ENCODE data around the gene TNNI3K. TPM values are rescaled to one million over a fixed set of nuclear protein-coding genes. Genes with fewer than 3 reads are reported as not detected.

The TNNI3K gene
- total RNA-seq, 1 experiment from 2014 or later: 0.49 TPM

DNA sequence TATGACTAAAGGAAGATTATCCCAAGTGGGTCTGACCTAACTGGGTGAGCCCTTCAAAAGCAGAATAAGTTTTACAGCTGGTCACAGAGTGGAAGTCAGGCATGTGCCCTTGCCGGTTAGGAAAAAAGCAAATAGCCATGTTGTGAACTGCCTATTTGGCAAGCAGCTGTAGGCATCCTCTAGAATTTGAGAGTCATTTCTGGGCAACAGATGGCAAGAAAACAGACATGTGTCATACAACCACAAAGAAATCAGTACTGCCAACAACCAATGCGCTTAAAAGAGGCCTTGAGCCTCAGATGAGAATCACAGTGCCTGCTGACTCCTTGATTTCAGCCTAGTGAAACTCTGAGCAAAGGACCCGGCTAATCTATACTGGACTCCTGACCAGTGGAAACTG lies 250.4 kb downstream of the TNNI3K start:
- TF ChIP-seq FOSL1 (IDR thresholded peaks at IDR 0.05; ENCODE audit: low read depth): no peak
- no peak for TF ChIP-seq CEBPB (IDR thresholded peaks at IDR 0.05; ENCODE audit: low read depth)
- no peak for TF ChIP-seq EGR1 (IDR thresholded peaks at IDR 0.05; ENCODE audit: low read depth)
- TF ChIP-seq EZH2phosphoT487 (IDR thresholded peaks at IDR 0.05; ENCODE audit: borderline replicate concordance): no peak
- TF ChIP-seq, protein P1, sequence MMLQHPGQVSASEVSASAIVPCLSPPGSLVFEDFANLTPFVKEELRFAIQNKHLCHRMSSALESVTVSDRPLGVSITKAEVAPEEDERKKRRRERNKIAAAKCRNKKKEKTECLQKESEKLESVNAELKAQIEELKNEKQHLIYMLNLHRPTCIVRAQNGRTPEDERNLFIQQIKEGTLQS (IDR thresholded peaks at IDR 0.05): no peak
- TF ChIP-seq, protein P2, sequence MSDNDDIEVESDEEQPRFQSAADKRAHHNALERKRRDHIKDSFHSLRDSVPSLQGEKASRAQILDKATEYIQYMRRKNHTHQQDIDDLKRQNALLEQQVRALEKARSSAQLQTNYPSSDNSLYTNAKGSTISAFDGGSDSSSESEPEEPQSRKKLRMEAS (IDR thresholded peaks at IDR 0.05): no peak
- no peak for TF ChIP-seq YY1 (IDR thresholded peaks at IDR 0.05; ENCODE audit: extremely low read depth, insufficient replicate concordance, low read depth, low read length)
- no peak for TF ChIP-seq POLR2A (IDR thresholded peaks at IDR 0.05; ENCODE audit: borderline replicate concordance, extremely low read depth, insufficient read depth, insufficient read length)
- no peak for TF ChIP-seq POLR2AphosphoS5 (IDR thresholded peaks at IDR 0.05; ENCODE audit: low read depth, low read length)
- TF ChIP-seq, protein P3, sequence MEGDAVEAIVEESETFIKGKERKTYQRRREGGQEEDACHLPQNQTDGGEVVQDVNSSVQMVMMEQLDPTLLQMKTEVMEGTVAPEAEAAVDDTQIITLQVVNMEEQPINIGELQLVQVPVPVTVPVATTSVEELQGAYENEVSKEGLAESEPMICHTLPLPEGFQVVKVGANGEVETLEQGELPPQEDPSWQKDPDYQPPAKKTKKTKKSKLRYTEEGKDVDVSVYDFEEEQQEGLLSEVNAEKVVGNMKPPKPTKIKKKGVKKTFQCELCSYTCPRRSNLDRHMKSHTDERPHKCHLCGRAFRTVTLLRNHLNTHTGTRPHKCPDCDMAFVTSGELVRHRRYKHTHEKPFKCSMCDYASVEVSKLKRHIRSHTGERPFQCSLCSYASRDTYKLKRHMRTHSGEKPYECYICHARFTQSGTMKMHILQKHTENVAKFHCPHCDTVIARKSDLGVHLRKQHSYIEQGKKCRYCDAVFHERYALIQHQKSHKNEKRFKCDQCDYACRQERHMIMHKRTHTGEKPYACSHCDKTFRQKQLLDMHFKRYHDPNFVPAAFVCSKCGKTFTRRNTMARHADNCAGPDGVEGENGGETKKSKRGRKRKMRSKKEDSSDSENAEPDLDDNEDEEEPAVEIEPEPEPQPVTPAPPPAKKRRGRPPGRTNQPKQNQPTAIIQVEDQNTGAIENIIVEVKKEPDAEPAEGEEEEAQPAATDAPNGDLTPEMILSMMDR (IDR thresholded peaks at IDR 0.05 in 2 of 3, conservative IDR thresholded peaks at IDR 0.05 in 1 of 3; ENCODE audit: borderline replicate concordance in 1 of 3, insufficient read depth in 1 of 3, low read depth in 2 of 3, low read length in 2 of 3): no peak
- no peak for TF ChIP-seq SRF (IDR thresholded peaks at IDR 0.05; ENCODE audit: low read depth)
- TF ChIP-seq, protein P4, sequence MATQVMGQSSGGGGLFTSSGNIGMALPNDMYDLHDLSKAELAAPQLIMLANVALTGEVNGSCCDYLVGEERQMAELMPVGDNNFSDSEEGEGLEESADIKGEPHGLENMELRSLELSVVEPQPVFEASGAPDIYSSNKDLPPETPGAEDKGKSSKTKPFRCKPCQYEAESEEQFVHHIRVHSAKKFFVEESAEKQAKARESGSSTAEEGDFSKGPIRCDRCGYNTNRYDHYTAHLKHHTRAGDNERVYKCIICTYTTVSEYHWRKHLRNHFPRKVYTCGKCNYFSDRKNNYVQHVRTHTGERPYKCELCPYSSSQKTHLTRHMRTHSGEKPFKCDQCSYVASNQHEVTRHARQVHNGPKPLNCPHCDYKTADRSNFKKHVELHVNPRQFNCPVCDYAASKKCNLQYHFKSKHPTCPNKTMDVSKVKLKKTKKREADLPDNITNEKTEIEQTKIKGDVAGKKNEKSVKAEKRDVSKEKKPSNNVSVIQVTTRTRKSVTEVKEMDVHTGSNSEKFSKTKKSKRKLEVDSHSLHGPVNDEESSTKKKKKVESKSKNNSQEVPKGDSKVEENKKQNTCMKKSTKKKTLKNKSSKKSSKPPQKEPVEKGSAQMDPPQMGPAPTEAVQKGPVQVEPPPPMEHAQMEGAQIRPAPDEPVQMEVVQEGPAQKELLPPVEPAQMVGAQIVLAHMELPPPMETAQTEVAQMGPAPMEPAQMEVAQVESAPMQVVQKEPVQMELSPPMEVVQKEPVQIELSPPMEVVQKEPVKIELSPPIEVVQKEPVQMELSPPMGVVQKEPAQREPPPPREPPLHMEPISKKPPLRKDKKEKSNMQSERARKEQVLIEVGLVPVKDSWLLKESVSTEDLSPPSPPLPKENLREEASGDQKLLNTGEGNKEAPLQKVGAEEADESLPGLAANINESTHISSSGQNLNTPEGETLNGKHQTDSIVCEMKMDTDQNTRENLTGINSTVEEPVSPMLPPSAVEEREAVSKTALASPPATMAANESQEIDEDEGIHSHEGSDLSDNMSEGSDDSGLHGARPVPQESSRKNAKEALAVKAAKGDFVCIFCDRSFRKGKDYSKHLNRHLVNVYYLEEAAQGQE (IDR thresholded peaks at IDR 0.05; ENCODE audit: low read depth): no peak
- no peak for TF ChIP-seq EZH2 (IDR thresholded peaks at IDR 0.05)
- TF ChIP-seq ELF1 (IDR thresholded peaks at IDR 0.05; ENCODE audit: borderline replicate concordance, low read depth): no peak
- TF ChIP-seq ZNF274 (IDR thresholded peaks at IDR 0.05; ENCODE audit: low read depth, low read length): no peak
- TF ChIP-seq ZFX (IDR thresholded peaks at IDR 0.05): no peak
- no peak for TF ChIP-seq SP1 (IDR thresholded peaks at IDR 0.05; ENCODE audit: low read depth)
- intact Hi-C loops (cut with micrococcal nuclease): no loop called here
- Histone ChIP-seq H3K9me2 (ENCODE audit: insufficient read depth) (no peaks in the 10 kb centered on the region), H3K4me1 (ENCODE audit: control insufficient read depth in 1 of 2, insufficient read depth in 2 of 2, low read length in 2 of 2) (no peaks in the 10 kb centered on the region), H3K4me3 (replicated peaks in 1 of 2; ENCODE audit: low read depth in 1 of 2, low read length in 2 of 2) (no peak overlapping the region), H2AFZ (ENCODE audit: low read depth, low read length, poor library complexity, severe bottlenecking) (no peak overlapping the region), H3K9ac (ENCODE audit: low read length) (no peak overlapping the region), H3K27ac (ENCODE audit: low read depth, low read length) (no peak overlapping the region), H3K27me3 (ENCODE audit: insufficient read depth, low read length) (peaks cover 18% of the 10 kb centered on the region; the same call in 1 of the 2 replicates), H3K79me2 (ENCODE audit: insufficient read depth, low read length) (no peaks in the 10 kb centered on the region), H3K36me3 (ENCODE audit: control insufficient read depth in 1 of 2, insufficient read depth in 2 of 2, low read length in 2 of 2) (no peaks in the 10 kb centered on the region), H4K20me1 (ENCODE audit: insufficient read depth) (no peaks in the 10 kb centered on the region; the same call in 1 of the 2 replicates), H3K9me3 (ENCODE audit: control insufficient read depth in 1 of 2, insufficient read depth in 1 of 2, low read depth in 1 of 2, low read length in 2 of 2) (no peaks in the 10 kb centered on the region), H3K4me2 (ENCODE audit: low read length) (no peak overlapping the region)
- ATAC-seq: no peak
- POLR2A ChIA-PET: no interaction called here
- RAD21 ChIA-PET (ENCODE audit: low non-redundant PET in 1 of 2, low total read pairs in 2 of 2, uncharacterized antibody in 2 of 2, unreplicated experiment in 2 of 2): no interaction called here
- no TSS peak for BruUV-seq (replicated peaks)
- CTCF ChIA-PET: no interaction called here
- DNase-seq (ENCODE audit: low read depth, low spot score): no peak
